Measurements from ENCODE around the gene RALGAPA2. TPM values are rescaled to one million over a fixed set of nuclear protein-coding genes. Genes with fewer than 3 reads are reported as not detected.
A peak's percentile ranks its signal among the peaks of the same experiment; 100 is the strongest.

RALGAPA2 gene
- total RNA-seq, 1 experiment from 2014 or later: 9.8 TPM

- Mint-ChIP-seq H3K27me3 (ENCODE audit: insufficient read depth, unreplicated experiment) (no peaks in the 10 kb centered on the region), H3K4me3 (ENCODE audit: unreplicated experiment) (no peak overlapping the region), H3K27ac (ENCODE audit: low read depth, unreplicated experiment) (no peak overlapping the region), H3K9me3 (ENCODE audit: unreplicated experiment) (no peaks in the 10 kb centered on the region), H3K36me3 (ENCODE audit: insufficient read depth, unreplicated experiment) (peaks cover 7% of the 10 kb centered on the region), H3K4me1 (ENCODE audit: insufficient read depth, unreplicated experiment) (peaks cover 9% of the 10 kb centered on the region)
- peak; percentile 69 for DNase-seq (ENCODE audit: unreplicated experiment)
- intact Hi-C loops (cut with micrococcal nuclease): no loop called here
- no peak for TF ChIP-seq CTCF (IDR thresholded peaks at IDR 0.05; ENCODE audit: unreplicated experiment)
- CTCF ChIA-PET: interaction anchor here (0.7 kb wide), 1 partner anchor 32 kb away, joined by 3 read pairs; no protein-coding TSS in a partner anchor
- POLR2A ChIA-PET: no interaction called here
- BruUV-seq (replicated peaks): no TSS peak
Measured at GRCh38 chr20:20480689-20481088, 231.8 kb downstream of the RALGAPA2 start.

- H3K4me1 Mint-ChIP-seq (ENCODE audit: insufficient read depth, unreplicated experiment): peaks cover 9% of the 10 kb centered on the region
- H3K27me3 Mint-ChIP-seq (ENCODE audit: insufficient read depth, unreplicated experiment): no peaks in the 10 kb centered on the region
- CTCF ChIA-PET: interaction anchor here (0.6 kb wide), 1 partner anchor 397 kb away, joined by 3 read pairs; no protein-coding TSS in a partner anchor
- intact Hi-C loops (cut with micrococcal nuclease): no loop called here
- no TSS peak for BruUV-seq (replicated peaks)
- H3K4me3 Mint-ChIP-seq (ENCODE audit: unreplicated experiment): no peak overlapping the region
- H3K27ac Mint-ChIP-seq (ENCODE audit: low read depth, unreplicated experiment): no peak overlapping the region
- peaks cover 7% of the 10 kb centered on the region for H3K36me3 Mint-ChIP-seq (ENCODE audit: insufficient read depth, unreplicated experiment)
- no peak for DNase-seq (ENCODE audit: unreplicated experiment)
- POLR2A ChIA-PET: interaction anchor here (0.7 kb wide), 1 partner anchor 9 kb away, joined by 3 read pairs; no protein-coding TSS in a partner anchor
- no peaks in the 10 kb centered on the region for H3K9me3 Mint-ChIP-seq (ENCODE audit: unreplicated experiment)
- TF ChIP-seq CTCF (IDR thresholded peaks at IDR 0.05; ENCODE audit: unreplicated experiment): no peak
Measured at GRCh38 chr20:20480126-20480525, 232.3 kb downstream of the RALGAPA2 start.

- DNase-seq (ENCODE audit: unreplicated experiment): no peak
- ChIA-PET POLR2A (no interaction called here), CTCF (interaction anchor here (1.1 kb wide), 1 partner anchor 29 kb away, joined by 3 read pairs; no protein-coding TSS in a partner anchor)
- BruUV-seq (replicated peaks): no TSS peak
- H3K9me3 Mint-ChIP-seq (ENCODE audit: unreplicated experiment): no peaks in the 10 kb centered on the region
- peaks cover 9% of the 10 kb centered on the region for H3K4me1 Mint-ChIP-seq (ENCODE audit: insufficient read depth, unreplicated experiment)
- H3K4me3 Mint-ChIP-seq (ENCODE audit: unreplicated experiment): no peak overlapping the region
- intact Hi-C loops (cut with micrococcal nuclease): no loop called here
- H3K27ac Mint-ChIP-seq (ENCODE audit: low read depth, unreplicated experiment): no peak overlapping the region
- TF ChIP-seq CTCF (IDR thresholded peaks at IDR 0.05; ENCODE audit: unreplicated experiment): no peak
- peaks cover 16% of the 10 kb centered on the region for H3K36me3 Mint-ChIP-seq (ENCODE audit: insufficient read depth, unreplicated experiment)
- H3K27me3 Mint-ChIP-seq (ENCODE audit: insufficient read depth, unreplicated experiment): no peaks in the 10 kb centered on the region
Measured at GRCh38 chr20:20477444-20478041, 234.9 kb downstream of the RALGAPA2 start.

GRCh38 chr20:20476504-20476903 is 235.9 kb downstream of the RALGAPA2 start:
- H3K4me1 Mint-ChIP-seq (ENCODE audit: insufficient read depth, unreplicated experiment): peaks cover 9% of the 10 kb centered on the region
- no peaks in the 10 kb centered on the region for H3K27me3 Mint-ChIP-seq (ENCODE audit: insufficient read depth, unreplicated experiment)
- TF ChIP-seq CTCF (IDR thresholded peaks at IDR 0.05; ENCODE audit: unreplicated experiment): no peak
- CTCF ChIA-PET: no interaction called here
- intact Hi-C loops (cut with micrococcal nuclease): no loop called here
- H3K4me3 Mint-ChIP-seq (ENCODE audit: unreplicated experiment): no peak overlapping the region
- no peak overlapping the region for H3K27ac Mint-ChIP-seq (ENCODE audit: low read depth, unreplicated experiment)
- no peaks in the 10 kb centered on the region for H3K9me3 Mint-ChIP-seq (ENCODE audit: unreplicated experiment)
- DNase-seq (ENCODE audit: unreplicated experiment): no peak
- no TSS peak for BruUV-seq (replicated peaks)
- POLR2A ChIA-PET: no interaction called here
- H3K36me3 Mint-ChIP-seq (ENCODE audit: insufficient read depth, unreplicated experiment): peaks cover 26% of the 10 kb centered on the region

Measured in MCF 10A (cell line).